HUDEP-2 (cell line): ENCODE data around the gene TSPYL1.
A peak's percentile ranks its signal among the peaks of the same experiment; 100 is the strongest.

Experiments used
- DNase-seq, 76 experiments: peaks; one replicate each; lab custom pipeline; 2025; ENCODE audit not compliant: unreplicated experiment in 76 of 76; lab: John Stamatoyannopoulos, UW

TSPYL1 gene

DNA sequence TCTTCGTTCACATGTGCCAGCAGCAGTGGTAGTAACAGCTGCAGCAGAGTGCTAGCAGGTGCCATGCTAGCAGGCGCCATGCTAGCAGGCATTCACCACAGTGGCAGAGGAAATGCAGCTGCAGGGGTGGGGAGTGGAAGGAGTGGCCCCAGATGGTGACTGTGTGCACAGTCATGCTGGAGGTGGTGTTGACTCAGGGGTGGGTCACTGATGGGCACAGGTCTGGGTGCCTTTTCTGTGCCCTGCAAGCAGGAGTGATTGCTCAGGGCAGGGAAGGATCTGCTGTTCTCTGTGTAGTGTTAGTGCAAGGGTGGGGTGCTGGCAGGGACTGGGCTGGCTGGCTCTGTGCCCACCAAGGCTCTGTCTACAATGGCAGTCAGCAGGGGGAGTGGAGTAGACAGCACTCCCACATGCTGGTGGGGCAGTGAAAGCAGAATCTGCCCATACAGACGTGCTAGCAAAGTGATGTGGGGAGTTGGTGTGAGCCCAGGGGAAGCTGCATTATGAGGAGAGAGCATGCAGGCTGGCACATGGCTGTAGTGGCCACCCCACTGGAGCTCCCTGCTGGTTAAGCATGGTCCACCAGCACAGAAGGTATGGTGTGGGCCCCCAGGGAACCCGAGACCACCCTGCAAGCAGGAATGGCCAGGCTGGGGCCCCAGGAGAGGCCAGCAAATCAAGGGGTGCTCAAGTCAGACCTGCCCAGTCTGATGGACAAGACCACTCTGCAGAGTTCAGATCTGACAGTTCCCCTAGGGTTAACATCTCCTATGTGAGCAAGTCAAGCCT is 14.5 kb downstream of the TSPYL1 start:
- peak in 73 of 76 experiments; percentile 31 to 90 (median 78) for DNase-seq

DNA sequence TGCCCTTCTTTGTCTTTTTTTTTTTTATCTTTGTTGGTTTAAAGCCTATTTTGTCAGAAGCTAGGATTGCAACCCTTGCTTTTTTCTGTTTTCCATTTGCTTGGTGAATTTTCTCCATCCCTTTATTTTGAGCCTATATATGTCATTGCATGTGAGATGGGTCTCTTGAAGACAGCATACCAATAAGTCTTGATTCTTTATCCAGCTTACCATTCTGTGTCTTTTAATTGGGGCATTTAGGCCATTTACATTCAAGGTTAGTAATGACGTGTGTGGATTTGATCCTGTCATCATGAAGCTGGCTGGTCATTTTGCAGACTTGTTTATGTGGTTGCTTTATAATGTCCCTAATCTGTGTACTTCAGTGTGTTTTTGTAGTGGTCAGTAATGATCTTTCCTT is 16.4 kb downstream of the TSPYL1 start:
- no peak for DNase-seq

DNA sequence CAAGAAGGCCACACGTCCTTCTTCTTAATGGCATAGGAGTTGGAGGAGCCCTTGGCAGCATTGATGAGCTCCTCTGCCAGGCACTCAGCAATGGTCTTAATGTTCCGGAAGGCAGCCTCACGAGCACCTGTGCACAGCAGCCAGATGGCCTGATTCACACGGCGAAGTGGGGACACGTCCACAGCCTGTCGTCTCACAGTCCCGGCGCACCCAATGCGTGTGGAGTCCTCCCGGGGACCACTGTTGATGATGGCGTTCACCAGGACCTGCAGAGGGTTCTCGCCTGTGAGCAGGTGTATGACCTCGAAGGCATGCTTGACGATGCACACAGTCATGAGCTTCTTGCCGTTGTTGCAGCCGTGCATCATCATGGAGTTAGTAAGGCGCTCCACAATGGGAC is 21.2 kb downstream of the TSPYL1 start:
- DNase-seq = no peak

DNA sequence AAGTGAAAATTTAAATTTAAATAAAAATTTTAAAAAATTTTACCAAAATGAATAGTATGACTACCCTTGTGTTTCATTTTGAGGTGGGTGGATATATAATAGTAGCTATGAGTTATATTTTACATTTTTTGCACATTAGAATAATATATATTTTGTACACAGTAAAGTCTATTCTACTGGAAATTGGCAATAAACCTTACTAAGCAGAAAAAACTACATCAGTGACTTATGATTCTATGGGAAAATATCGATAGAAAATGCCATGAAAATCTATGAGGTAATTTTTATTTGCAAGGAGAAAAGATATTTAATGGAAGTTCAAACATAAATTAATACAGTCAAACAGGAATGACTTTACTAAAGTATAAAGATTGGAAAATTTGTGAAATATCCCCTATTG is 23.0 kb downstream of the TSPYL1 start:
- no peak for DNase-seq

DNA sequence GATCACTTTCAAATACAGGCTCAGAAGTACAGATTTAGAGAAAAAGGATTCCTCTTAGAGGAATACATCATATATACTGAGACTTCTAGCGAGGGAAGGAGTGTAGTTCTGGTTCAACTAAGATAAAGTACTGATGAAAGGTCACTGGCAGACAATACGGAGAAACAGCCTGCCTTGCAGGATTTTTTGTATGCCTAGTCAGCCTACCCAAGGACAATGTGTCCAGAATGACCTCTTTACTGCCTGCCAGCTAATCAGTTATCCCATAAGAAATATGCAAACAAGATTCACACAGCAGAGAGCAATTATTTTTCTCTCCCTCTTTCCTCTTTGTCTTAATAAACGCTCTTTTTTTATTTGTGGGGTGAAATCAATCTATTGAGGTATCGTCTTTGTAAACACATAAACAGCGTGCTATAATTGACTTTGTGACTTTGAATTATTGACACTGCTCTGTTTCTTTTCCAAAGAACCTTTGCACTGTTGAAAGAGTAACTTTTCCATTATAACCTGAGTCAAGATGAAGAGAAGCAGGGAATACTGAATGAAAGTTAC is 24.4 kb downstream of the TSPYL1 start:
- peak in 22 of 76 experiments; percentile 10 to 63 (median 31) for DNase-seq

DNA sequence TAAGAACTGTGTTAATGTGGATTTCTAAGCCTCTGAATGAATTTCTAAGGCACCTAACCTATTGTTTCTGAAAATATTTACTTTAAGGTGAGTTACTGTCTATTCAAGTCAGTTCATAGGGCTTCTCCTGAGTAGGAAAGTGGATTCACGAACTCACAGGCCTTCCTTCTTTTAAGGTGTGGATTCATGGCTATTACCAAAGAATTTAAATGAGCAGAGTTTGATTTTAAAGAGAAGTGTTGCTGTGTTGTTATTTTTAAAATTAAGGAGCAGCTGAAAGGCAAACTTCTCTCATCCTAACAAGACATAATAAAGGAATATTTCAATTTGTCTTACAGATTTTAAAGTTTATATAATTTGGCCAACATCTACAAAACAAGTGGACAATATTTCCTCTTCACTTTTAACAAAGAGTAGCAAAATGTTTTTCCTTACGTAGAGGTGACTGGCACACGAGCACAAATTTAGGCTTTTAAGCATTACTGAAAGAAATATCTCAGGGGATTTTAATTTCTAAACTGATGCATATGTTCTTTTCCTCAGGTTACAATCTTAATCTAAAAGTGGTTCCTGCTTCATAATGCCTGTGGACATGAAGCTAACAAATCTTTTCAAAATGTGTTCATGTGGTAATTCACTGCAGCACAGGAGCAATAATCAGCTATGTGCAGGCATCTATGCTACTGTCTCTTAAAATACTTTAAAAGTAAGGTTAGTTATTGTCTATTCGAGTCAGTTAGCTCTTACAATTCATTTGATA is 25.3 kb downstream of the TSPYL1 start:
- peak in 4 of 76 experiments; percentile 21 to 72 (median 35) for DNase-seq

DNA sequence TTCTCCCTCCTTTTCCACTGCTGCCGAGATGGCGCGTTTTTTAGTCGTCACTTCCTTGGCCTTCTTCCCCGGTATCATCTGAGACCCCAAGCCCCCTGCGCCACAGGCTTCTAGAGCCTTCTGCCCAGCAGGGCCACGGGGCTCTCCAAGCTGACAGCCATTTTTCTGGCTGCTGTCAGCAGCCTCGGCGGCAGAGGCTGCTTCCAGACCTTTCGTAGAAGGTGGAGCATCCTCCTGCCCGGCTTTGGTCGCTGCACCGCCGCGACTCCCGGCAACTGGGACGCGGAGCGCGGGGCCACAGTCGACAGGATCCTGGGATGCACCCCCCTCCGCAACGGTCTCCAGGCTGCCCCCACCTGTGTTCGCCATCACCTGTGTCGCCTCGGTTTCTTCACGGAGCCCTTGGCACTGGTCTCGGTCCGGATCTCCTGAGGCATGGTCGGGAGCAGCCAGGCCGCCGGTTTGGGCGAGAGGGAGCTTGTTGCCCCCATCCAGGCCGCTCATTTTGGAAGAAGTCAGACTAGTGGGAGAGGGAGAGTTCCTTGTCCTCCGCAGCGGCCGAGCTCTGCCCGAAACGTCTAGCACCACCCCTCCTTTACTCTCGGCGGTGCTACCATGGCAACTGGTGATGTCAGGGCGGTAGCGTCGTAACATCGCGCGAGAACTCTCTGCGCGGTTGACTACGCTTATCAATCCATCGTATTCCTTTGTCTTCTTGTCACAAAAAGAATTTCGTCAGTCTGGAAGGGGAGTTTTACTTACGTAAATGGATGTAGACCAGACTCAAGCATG is 26.0 kb downstream of the TSPYL1 start, which contains the start of gene TSPYL4:
Gene TSPYL4, minus strand, starts transcription at position 571 of the 792 bp plus-strand sequence. Its CDS starts 67 bp downstream, at position 504.
- DNase-seq = peak in 75 of 76 experiments; percentile 40 to 97 (median 93)

DNA sequence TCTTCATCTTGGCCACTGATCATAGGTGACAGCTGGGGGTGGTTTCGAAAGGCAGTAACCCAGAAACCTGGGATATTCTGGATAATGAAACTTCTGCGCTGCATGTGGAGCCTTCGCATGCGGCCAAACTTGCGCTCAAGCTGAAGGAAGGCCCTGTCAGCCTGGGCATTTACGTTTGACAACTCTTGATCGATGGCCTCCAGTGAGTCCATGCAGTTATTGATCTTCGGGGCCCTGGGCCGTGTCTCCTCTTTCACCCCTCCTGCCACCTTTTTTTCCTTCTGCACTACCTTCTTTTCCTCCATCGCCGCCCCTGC is 26.6 kb downstream of the TSPYL1 start:
- peak in 1 of 76 experiments; percentile 28 for DNase-seq

DNA sequence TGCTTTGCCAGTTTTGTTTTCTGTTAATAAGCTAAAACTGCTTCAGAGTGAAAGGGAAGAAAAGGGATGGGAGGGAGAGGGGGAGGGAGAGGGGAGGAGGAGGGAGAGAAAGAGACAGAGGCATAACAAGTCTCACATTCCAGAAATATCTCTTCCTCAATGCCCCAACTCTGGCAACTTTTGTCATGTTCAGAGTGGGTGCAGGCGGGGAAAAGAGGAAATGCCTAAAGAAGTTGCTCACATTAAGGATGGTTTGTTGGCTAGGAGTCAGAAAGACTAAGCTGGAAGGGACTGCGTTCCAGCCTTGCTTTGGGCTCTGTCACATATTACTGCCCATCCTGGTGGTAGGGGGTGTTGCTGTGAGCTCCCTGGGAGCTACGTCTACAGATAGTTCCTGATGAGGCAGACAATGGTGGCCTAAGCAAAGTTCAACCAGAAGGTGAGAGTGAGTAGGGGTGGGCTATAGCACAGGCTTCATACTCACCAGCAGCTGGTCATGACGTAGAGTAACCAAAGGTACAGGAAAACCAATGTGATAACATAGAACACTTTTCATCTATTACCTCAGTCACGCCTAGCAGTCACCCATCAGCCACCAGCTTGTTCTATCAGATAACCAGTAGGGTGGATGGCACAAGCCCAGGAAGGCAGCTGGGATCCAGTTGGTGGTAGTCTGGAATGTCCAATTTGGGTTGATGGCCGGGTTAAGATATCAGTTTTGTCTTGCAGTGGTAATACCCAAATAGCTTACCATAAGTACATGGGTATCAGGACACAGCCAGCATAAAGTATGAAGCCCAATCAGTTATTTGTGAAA is 28.0 kb downstream of the TSPYL1 start:
- peak in 48 of 76 experiments; percentile 13 to 61 (median 37) for DNase-seq

DNA sequence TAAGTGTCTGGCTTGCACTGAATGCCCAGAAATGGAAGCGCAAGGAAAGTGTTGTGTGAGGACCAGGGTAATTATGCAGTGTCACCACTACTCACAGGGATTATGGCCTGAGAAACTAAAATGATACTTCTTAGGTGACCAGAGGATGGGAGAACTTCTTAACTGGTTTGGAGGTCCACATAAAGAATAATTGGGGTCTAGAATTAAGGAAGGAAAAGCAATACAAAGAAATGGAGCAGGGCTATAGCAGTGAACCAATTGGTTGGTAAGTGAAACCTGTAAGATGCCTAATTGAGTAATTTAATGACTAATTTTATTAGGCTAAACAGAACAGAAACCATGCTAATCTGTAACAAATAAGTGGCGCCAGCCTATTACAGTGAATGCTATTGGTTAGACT is 31.2 kb downstream of the TSPYL1 start:
- DNase-seq = no peak

DNA sequence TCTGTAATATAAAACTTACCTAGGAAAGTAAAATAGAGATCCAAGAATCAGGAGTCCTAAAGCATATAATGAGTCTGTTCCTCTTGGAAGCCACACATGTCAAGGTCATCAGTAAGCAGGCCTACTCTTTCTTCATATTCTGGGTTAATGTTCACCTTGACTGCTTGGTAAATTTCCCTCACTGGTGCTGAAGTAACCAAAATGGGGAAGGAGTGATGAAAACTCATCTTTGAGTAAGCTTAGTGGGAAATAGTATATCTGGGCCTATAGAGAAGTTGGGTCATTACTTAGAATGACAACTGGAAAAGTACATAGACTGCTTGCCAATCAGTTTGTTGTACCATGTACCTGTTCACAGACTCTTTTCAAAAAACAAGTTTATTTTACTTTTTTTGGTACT is 32.4 kb downstream of the TSPYL1 start:
- DNase-seq = no peak

DNA sequence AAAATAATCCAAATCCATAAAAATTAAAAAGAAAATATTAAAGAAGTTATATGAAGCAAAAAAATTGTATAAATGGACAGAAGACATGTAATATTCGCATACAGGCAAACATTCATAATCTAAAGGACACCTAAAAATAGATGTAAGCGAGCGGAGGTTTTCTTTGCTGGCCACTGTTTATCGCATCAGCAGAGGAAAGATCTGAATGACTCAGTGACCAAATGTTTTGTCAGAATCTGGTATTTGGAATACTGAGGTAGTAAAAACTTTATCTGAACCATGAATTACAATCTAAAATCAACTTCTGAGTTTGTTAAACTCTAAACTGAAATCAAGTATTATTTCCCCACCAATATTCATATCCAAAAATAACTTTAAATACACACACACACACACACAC is 33.6 kb downstream of the TSPYL1 start:
- DNase-seq = no peak

DNA sequence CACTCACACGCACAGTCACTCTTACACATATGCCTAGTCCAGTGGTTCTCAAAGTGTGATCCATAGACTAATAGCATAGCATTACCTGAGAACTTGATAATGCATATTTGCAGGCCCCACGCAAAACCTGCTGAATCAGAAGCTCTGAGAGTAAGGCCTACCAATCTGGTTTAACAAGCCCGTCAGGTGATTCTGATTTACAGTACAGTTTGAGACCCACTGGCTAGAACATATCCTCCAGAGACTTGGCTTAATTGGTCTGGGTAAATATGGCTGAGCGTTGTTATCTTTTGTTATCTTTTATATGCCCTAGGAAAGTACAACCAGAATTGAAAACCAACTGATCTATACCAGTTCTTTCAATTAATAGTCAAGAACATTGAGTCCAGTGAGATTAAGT is 35.4 kb downstream of the TSPYL1 start:
- no peak for DNase-seq

DNA sequence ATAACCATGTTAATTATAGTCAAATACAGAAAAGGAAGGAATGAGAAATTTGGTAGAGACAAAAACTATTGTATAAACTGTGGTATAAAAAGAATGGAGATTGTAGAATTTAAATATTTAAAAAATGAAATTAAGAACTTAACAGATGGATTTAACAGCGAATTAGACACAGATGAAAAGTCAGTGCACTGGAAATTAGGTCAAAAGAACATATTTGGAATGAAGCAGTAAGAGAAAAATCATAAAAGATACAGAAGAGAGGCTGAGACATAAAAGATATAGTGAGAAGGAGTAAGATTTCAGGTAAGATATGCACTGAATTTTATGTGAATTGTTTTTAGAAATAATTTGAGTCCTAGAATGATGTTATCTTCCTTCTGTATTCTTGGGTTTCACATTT is 39.9 kb downstream of the TSPYL1 start:
- DNase-seq = no peak

DNA sequence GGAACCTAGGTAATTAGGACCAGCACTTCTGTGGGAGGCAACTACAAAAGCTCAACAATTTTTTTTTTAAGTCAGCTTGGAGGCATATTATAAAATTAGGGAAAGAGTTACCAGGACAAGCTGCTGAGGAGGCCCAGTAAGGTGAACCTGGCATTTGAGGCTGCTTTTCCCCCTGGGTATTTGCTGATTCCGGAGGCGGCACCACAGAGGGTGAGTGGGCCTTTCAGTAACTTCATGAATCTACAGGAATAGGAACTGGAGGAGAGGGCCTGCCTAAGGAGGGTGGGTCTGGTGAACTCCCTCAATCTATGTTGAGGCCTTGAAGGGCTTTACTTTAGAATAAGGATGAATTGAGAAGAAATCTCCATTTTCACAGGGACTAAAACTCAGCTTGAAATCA is 40.5 kb downstream of the TSPYL1 start:
- DNase-seq = no peak

DNA sequence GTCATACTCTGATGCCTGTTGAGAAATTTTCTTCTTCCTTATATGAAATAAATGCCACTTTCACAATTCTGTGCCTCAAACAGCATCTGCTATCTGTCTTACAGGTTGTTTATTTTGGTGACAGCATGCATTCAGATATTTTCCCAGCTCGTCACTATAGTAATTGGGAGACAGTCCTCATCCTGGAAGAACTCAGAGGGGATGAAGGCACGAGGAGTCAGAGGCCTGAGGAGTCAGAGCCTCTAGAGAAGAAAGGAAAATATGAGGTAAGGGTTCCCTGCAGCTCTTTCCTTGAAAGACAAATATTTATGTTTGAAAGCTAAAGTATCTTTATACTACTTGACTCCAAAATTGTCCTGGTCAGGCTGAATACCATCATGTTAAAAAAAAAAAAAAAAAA is 41.6 kb downstream of the TSPYL1 start:
- no peak for DNase-seq

DNA sequence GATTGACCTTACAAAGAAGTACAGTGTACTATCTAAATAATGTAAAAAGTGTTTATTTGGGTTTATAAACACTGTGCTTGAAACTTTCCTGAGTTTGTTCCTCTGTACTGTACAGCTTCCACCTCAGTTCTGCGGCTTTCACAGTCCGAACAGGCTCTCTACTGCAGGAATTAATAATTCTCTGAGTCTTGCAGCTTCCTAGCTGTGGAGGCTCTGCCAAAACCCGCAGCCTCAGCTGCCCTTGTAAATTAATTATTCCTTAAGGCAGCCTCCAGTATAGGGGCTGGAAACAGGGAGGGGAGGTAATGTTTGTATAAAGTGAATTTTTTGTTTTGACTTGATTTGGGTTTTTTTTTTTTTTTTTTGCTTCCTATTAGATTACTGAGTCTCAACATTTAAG is 45.0 kb downstream of the TSPYL1 start:
- no peak for DNase-seq

DNA sequence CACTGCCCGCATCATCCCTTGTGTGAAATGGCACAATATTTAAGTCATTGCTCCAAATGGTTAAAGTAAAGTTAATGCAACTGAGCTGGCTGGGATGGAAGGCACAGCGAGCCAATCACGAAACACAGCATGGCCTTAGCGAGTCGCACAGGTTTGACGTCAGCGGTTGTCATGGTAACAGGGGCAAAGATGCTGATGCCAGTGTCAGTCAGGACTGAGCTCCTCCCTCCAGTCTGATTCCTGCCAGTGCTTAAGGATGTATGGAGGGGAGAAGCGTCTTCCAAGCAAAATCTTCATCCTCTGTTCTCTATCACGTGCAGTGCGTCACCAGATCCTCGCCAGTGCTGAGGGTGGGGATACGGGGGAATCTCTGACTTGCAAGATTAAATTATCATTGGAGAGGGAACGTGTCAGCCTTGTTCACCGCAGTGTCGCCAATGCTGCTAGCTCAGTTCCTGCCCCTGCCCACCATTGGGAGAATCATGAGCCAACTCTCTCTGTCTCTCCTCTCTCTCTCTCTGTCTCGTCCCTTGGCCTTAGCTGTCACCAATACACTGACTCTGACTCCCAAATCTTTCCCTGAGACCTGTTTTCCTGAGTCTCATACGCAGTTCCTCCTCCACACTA is 50.3 kb downstream of the TSPYL1 start:
- peak in 8 of 76 experiments; percentile 3 to 43 (median 14) for DNase-seq
